Lower lobe of right lung (tissue), 2 donors: Measurements from ENCODE around the gene KIR2DL1. TPM values are rescaled to one million over a fixed set of nuclear protein-coding genes. Genes with fewer than 3 reads are reported as not detected.
"Not testable (repeated sequence)": the region's sequence is repeated elsewhere in the genome, so short reads cannot be mapped to it uniquely, and the experiment has no call there.

Experiments
- ATAC-seq, 2 donors: fragments of 200-7000 bp; cut with Tn5 transposase; one replicate each; pipeline ENCODE4 v1.9.1; 2020 to 2022; ENCODE audit warnings: mild to moderate bottlenecking in 2 of 2, moderate library complexity in 2 of 2
- DNase-seq: peaks from one replicate; pipeline ENCODE4 v3.0.0-alpha.2; 2020
- H3K27ac ChIP-seq: fragments of 200-600 bp; one replicate; pipeline ENCODE4 v1.8.0; 2022
- H3K27me3 ChIP-seq: fragments of 200-600 bp; one replicate; pipeline ENCODE4 v1.8.0; 2022; ENCODE audit warnings: low read depth
- H3K36me3 ChIP-seq: fragments of 200-600 bp; one replicate; pipeline ENCODE4 v1.8.0; 2022; ENCODE audit warnings: mild to moderate bottlenecking
- H3K4me1 ChIP-seq: fragments of 200-600 bp; one replicate; pipeline ENCODE4 v1.8.0; 2022
- H3K4me3 ChIP-seq: fragments of 200-600 bp; one replicate; pipeline ENCODE4 v1.8.0; 2022; ENCODE audit warnings: mild to moderate bottlenecking
- H3K9me3 ChIP-seq: fragments of 200-600 bp; one replicate; pipeline ENCODE4 v1.8.0; 2022
- CTCF ChIP-seq: fragments of 200-600 bp; IDR thresholded peaks from one replicate; pipeline ENCODE4 v1.8.0; 2022; ENCODE audit warnings: antibody characterized with exemption, mild to moderate bottlenecking
- intact Hi-C: fragments of 100-400 bp; cut with DNase I; formaldehyde crosslinking; loops from one replicate; pipeline ENCODE4 v1.11.0; 2022
- total RNA-seq: library from RNA; stranded (reverse); fragmentation: NEBNext Ultra II Directional; extraction: Animal tissue kit (Norgen Biotek cat#: 25700); gene quantifications from one replicate; pipeline ENCODE4 v1.2.1, GENCODE V29; 2021
- donor health status: DM: no; HTN: yes; CAD: no; lungs with severe emphysema.

The KIR2DL1 gene
- total RNA-seq, 1 donor from 2014 or later: 0.83 TPM

- DNase-seq, H3K36me3 ChIP-seq, H3K27ac ChIP-seq, H3K9me3 ChIP-seq, H3K27me3 ChIP-seq, H3K4me3 ChIP-seq, H3K4me1 ChIP-seq, ATAC-seq, intact Hi-C loops: not testable (repeated sequence)
Measured at GRCh38 chr19:54788154-54788553, 18.6 kb downstream of the KIR2DL1 start.

- no peak for TF ChIP-seq CTCF
Measured at GRCh38 chr19:54790711-54791110, 21.1 kb downstream of the KIR2DL1 start.

GRCh38 chr19:54791476-54791875 is 21.9 kb downstream of the KIR2DL1 start:
- no peaks in the 10 kb centered on the region for H3K4me1 ChIP-seq
- H3K27me3 ChIP-seq: no peaks in the 10 kb centered on the region
- DNase-seq: no peak
- no peak overlapping the region for H3K27ac ChIP-seq
- ATAC-seq: no peak
- intact Hi-C loops: no loop called here
- H3K4me3 ChIP-seq: no peak overlapping the region
- H3K36me3 ChIP-seq: no peaks in the 10 kb centered on the region
- TF ChIP-seq CTCF: no peak
- no peaks in the 10 kb centered on the region for H3K9me3 ChIP-seq

More at GRCh38 chr19:54790711-54791110, 21.1 kb downstream of the KIR2DL1 start:
- no peak overlapping the region for H3K27ac ChIP-seq
- no peak for DNase-seq
- no peak overlapping the region for H3K4me3 ChIP-seq
- intact Hi-C loops: no loop called here
- no peaks in the 10 kb centered on the region for H3K9me3 ChIP-seq
- ATAC-seq: no peak
- H3K36me3 ChIP-seq: no peaks in the 10 kb centered on the region
- no peaks in the 10 kb centered on the region for H3K4me1 ChIP-seq
- H3K27me3 ChIP-seq: no peaks in the 10 kb centered on the region

- Histone ChIP-seq H3K4me1 (no peaks in the 10 kb centered on the region), H3K36me3 (no peaks in the 10 kb centered on the region), H3K27me3 (peaks cover 7% of the 10 kb centered on the region), H3K9me3 (no peaks in the 10 kb centered on the region), H3K4me3 (peak overlapping the region; percentile 28), H3K27ac (no peak overlapping the region)
- TF ChIP-seq CTCF: no peak
- intact Hi-C loops: no loop called here
- ATAC-seq (no peak), DNase-seq (no peak)
Measured at GRCh38 chr19:54792814-54793213, 23.2 kb downstream of the KIR2DL1 start.

GRCh38 chr19:54795758-54796157 is 26.2 kb downstream of the KIR2DL1 start:
- no peak overlapping the region for H3K27ac ChIP-seq
- ATAC-seq: no peak

GRCh38 chr19:54803410-54803809 is 33.8 kb downstream of the KIR2DL1 start, which contains the start of gene KIR2DL4:
KIR2DL4 (plus strand) TSS chr19:54803610; CDS start chr19:54803652, 42 bp downstream.
- Histone ChIP-seq H3K36me3 (no peaks in the 10 kb centered on the region), H3K4me3 (no peak within 1 kb of the TSS), H3K9me3 (no peaks in the 10 kb centered on the region), H3K27me3 (no peaks in the 10 kb centered on the region), H3K27ac (no peak within 1 kb of the TSS), H3K4me1 (no peaks in the 10 kb centered on the region)
- no peak for TF ChIP-seq CTCF
- intact Hi-C loops: no loop called here
- DNase-seq: no peak
- ATAC-seq: peak in 1 of 2 donors; percentile 56

More at GRCh38 chr19:54795758-54796157, 26.2 kb downstream of the KIR2DL1 start:
- DNase-seq: no peak
- no peaks in the 10 kb centered on the region for H3K9me3 ChIP-seq
- H3K4me1 ChIP-seq: no peaks in the 10 kb centered on the region
- intact Hi-C loops: no loop called here
- H3K4me3 ChIP-seq: no peak overlapping the region
- no peaks in the 10 kb centered on the region for H3K36me3 ChIP-seq
- peaks cover 9% of the 10 kb centered on the region for H3K27me3 ChIP-seq
- TF ChIP-seq CTCF: no peak
